Measurements from ENCODE around the gene NPFFR2.

GRCh38 chr4:72186714-72187113 lies 154.9 kb downstream of the NPFFR2 start:
- TF ChIP-seq CTCF (IDR thresholded peaks at IDR 0.05; ENCODE audit: insufficient read depth, low read length) (no peak), SPI1 (IDR thresholded peaks at IDR 0.05; ENCODE audit: borderline replicate concordance, low read depth) (no peak), POLR2AphosphoS5 (IDR thresholded peaks at IDR 0.05; ENCODE audit: low read depth) (no peak), GABPA (IDR thresholded peaks at IDR 0.05; ENCODE audit: low read depth) (no peak)

All from HL-60 (cell line).